Activated CD4-positive, alpha-beta T cell treated with anti-CD3 and anti-CD28 coated beads for 24 hours (primary cell): ENCODE measurements around the gene PMPCA.

Source experiments
- DNase-seq, 2 donors: peaks; one replicate each; pipeline ENCODE4 v3.0.0-alpha.2; 2020; ENCODE audit warnings: low read depth in 2 of 2

PMPCA gene

DNA sequence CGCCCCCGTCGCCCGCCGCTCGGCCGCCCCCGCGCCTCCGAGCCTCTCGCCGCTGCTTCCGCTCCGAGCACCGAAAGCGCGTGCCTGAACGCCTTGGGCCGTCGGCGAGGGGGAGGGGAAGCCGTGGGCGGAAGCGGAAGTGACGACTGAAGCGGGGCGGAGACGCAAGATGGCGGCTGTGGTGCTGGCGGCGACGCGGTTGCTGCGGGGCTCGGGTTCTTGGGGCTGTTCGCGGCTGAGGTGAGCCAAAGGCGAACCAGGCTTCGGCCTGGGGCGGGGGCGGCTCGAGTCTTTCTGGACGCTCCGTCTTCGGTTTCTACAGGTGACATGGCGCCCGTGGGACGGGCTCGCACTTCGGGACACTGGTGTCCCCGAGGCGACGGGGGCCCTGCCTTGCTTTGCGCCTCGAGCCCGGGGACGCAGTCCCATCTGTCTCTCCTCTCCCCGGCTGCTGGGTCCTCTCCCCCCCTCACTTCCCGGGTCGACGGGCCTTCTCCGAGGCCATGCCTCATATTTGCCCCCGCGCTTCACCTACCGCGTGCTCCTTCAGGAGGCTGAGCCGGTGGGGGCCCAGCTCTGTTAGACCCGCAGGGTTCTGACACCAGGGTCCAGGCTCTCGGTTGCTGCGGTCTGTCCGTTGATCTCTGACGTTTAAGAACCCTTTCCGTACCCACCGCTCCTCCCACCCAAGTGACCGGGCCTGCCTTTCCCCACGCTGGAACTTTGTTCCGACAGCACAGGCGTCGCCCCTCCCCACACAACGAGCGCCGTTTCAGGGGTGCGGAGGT is at the start of gene PMPCA, which contains the start of gene ENTR1:
Gene PMPCA (plus strand): TSS at position 159 of the 788 bp plus-strand sequence. CDS start 11 bp downstream, at position 170.
Gene ENTR1 (minus strand): TSS at position 115 of the 788 bp plus-strand sequence. CDS start 217 bp downstream, outside the sequence.
- peak; percentile 97 to 98 for DNase-seq

DNA sequence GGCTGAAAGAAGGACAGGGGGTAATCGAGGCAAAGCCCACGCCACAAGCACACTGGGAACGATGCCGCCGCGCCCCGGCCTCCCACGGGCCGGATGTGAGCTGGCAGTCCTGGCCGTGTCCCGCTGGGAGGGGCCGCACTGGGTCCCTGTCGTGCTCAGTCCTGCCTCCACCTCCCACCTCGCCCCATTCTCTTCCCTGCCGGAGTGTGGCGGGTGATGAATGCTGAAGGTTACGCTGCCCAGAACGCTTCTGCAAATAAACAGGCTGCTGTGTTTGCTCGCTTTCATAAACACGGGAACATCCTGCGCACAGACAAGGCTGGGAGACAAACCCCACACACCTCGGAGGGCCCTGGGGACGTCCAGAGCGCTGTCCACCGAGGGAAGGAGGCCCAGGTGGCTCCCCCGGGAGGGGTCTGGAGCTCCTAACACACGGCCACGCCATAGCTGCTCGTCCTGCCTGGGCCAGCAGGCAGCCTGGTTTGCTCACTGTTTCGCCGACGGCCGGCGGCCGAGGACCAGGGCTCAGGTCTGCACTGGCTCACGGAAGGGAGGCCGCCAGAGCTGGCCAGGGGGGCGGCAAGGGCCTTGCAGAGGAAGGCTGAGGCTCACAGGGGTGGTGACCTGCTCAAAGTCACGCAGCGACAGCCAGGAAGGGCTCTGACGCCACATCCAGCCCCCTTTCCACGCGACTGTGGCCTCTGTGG is 49.3 kb upstream of the PMPCA start:
- no peak for DNase-seq

DNA sequence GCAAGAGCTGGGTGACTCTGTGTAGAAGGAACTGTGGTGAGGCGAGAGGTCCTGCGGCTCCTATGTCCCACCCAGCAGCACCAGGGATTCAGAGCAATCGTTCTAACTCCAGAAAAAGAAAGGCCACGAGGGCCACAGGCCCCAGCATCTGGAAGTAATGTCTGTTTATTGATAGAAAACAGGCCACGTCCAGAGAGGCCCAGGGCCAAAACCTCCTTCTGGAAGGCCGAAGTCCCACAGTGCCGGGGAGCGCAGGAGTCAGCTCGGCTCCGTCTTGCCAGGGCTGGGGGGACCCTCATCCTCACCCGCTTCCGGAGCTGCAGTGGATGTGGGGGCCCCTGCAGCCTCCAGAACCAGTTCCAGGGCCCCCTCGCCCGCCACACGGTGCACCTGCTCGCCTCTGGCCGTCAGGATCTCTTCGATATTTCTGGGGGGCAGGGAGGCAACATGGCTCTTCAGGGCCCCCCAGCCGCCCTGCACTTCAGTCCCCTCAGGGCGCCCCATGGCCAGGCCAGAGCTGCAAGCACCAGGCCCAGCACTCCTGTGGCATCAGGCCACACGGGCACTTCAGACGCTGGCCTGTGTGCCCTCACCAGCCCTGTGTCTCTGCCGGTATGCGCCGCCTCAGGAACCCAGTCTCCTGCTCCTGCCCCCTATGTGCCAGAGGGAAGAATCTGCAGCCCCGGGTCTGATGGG is 48.6 kb upstream of the PMPCA start:
- DNase-seq = no peak

GRCh38 chr9:136362450-136362784 is 48.0 kb upstream of the PMPCA start:
- DNase-seq = no peak

DNA sequence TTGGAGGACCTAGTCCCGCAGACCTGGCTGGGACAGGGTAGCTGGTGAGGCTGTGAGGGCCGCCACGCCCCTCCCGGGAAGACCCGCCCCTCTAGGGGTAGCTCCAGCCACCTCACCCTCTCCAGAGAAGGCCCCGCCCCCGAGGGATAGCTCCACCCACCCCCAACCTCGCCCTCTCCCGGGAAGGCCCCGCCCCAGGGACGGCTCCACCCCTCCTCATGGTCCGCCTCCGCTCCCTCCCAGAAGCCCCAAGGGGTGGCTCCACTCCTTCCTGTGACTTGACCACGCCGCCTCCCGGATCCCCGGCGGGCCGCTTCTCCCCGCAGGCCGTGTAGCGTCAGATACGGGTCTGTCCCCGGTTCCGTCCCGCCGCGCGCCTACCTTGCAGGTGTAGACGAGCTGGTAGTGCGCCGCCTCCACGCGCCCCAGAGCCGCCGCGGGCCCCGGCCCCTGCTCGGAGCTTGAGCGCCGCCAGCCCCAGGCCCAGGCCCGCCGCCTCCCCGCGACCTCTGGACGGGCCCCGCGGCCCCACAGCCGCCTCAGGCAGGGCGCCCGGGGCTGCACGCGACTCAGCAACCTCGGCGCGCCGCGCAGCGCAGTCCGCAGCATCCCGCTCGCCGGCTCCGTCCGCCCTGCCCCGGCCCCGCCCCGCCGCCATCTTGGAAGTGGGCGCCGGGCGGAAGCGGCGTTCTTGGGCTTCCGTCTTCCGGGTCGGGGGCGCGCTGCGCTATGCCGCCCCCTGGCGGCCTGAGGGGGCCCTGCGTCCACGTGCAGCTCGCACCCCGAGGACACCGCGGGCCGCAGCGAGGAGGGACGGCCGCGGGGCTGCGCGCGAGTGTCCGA is 47.1 kb upstream of the PMPCA start, which contains the start of gene DNLZ:
Gene DNLZ (minus strand): TSS at position 639 of the 843 bp plus-strand sequence. CDS start 30 bp downstream, at position 609.
- DNase-seq = peak; percentile 97

GRCh38 chr9:136363949-136364748 is 46.3 kb upstream of the PMPCA start:
- no peak for DNase-seq

DNA sequence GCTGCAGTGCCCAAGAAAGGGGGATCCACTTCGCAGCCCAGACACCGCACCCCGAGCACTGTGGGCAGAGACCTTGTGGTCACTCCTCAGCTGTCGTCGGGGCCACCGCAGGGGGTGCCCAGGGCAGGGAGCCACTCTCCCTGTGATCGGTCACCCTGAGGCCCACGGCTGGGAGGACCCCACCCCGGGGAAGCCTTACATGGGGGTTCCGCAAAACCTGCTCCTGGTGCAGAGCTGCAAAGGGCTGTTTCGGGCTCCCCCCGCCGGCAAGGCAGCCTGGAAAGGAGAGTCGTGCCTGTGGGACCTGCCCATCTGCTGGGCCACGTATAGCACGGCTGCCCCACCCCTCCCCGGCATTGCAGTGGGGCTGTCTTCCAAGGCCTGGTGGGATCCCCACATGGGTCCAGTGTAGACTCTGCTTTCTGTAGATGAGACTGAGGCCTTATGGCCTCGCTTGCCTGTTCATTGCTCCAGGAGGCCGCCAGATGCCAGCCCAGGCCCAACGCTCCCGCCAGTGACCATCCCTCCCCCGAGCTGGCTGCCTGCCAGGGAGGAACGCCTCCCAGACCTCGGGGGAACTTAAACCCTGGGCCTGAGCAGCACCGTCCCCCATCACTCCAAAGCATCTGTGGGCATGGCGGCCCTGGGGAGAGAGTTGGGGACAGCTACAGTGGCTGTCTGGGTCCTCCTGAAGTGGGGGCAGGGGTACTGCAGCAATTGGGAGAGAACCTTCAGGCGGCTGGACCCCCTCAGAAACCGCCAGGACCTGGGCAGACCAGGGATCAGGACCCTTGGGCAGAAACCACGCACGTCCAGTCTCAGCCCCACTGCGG is 45.3 kb upstream of the PMPCA start:
- no peak for DNase-seq

- DNase-seq = no peak
Measured at GRCh38 chr9:136365775-136366222, 44.7 kb upstream of the PMPCA start.

GRCh38 chr9:136366826-136367225 is 43.6 kb upstream of the PMPCA start:
- no peak for DNase-seq

DNA sequence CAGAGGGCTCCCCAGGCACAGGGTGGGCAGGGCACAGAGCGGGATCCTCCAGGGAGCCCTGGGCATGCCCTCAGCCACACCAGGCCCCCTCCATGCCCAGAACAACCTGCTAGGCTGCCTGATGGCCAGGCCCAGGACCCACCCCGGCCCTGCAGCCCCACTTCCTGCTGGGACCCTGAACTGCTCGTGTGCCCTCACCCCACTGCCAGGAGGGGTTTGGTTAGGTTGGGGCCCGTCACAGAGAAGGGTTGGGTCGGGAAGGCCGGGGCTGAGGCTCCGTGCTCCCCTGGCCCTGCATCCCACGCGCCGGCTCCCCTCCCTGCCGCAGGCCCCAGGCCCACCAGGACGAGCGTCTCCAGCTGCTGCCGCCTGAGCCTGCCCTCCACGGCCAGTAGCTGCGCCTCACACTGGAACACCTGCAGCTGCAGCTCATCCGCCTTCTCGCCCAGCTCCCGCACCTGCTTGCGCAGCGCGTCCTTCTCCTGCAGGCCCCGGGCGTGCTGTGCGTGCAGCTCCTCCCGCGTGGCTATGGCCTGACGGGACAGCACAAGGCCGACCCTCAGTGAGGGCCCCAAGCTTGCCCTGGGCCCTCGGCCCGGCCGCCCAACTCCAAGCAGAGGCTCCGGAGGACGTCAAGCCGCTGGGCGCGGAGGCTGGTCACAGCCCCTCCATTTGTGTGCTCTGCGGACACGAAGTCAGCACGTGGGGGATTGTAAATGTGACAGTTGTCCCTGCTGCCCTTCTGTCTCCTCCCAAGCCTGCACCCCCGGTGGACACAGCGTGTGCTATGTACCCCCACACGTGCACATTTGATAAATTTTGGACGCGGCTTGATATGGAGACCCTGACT is 42.9 kb upstream of the PMPCA start:
- DNase-seq = no peak

GRCh38 chr9:136368190-136368589 is 42.3 kb upstream of the PMPCA start:
- DNase-seq = no peak

GRCh38 chr9:136370037-136370436 is 40.4 kb upstream of the PMPCA start:
- no peak for DNase-seq

DNA sequence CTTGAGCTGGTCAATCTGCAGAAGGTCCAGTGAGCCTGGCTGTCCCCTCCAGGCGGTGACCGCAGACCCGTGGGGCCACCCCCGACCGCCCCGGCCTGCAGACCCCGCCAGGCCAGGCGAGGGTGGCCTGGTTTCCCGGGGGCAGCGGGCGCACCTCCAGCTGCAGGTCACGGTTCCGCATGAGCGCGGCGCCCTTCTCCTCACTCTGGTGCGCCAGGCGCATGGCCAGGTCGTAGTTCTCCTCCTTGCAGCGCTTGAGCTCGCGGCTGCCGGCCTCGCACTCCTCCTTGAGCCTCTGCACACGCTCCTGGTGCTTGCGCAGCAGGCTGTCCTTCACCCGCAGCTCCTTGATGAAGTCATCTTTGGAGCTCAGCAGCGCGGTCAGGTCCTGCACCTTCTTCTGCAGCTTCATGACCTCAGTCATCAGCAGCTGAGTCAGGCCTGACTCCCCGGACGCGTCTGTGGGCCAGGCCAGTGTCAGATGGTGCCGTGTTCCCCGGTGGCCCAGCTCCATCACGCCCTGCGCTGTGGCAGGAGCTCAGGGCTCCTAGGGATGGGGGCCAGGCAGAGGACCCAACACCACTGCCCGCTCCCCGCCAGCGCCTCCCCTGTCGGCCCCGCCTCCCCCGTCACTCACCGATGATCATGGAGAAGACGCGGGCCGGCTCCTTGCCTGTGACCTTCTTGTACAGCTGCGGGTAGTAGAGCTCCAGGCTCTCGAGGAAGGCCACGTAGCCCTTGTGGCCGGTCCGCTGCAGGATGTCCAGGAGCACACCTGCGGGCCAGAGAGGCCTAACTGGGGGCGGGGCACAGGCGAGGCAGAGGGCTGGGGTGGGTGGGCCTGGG is 39.5 kb upstream of the PMPCA start:
- DNase-seq = no peak

GRCh38 chr9:136371533-136371880 is 39.0 kb upstream of the PMPCA start:
- no peak for DNase-seq

DNA sequence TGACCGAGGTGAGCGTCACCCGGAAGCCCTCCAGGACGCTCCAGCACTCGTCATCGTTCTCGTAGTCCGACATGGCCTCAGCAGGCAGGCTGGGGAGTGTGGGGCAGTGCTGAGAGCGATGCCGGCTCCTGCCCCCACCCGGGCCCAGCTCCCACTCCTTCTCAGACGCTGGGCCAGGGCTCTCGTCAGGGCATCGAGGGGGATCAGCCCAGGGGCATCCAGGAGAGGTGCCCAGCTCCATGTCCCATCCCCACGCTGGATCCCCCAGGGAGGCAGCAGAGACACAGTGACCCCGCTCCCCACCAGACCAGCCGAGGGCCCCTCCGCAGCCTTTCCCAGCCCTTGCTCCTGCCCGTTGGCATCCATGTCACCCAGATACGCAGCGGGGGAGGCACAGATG is 38.5 kb upstream of the PMPCA start:
- DNase-seq = no peak

DNA sequence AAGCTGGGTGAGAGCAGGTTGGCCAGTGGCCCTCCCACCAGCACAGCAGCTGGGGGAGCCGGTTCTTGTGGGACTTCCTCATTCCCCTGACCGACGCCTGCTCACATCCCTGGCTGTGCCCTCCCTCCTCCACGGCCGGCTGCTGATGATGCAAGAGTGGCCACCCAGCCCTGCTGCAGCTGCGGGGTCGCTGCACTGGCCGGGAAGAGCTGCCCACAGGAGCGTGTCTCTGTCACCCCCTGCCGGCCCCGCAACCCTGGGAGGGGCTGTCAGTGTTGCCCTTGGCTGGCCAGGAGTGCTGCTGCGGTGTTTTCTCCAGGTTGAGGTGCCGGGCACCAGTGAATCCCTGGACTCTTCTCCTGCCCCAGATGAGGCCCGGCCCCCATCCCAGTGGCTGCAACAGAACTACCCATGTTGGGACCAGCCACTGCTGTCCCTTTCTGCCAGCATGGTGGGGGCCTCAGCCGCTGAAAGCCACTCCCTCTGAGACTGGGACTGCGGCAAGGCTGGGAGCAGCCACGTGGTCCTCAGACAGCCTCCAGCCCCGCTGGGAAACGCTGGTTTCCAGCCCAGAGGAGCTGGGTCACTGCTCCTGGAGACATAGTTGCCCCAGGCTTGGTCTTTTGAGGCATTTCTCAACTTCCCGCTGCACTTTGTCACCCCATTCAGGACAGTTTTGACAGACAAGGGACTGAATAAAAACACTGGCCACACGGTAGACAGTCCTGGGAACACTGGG is 37.7 kb upstream of the PMPCA start:
- no peak for DNase-seq
